Caco-2 (cell line): Measurements from ENCODE around the gene FYTTD1. TPM values are rescaled to one million over a fixed set of nuclear protein-coding genes. Genes with fewer than 3 reads are reported as not detected.

Experiments
- Bru-seq: library from RNA; stranded (reverse); fragments of 400-500 nt; gene quantifications from one replicate; lab custom pipeline; 2021; lab: Mats Ljungman, UMichigan
- BruChase-seq, 2 experiments: library from RNA; stranded (reverse); fragments of 400-500 nt; gene quantifications; one replicate each; lab custom pipeline; 2021; lab: Mats Ljungman, UMichigan
- BruUV-seq: library from RNA; stranded (reverse); fragments of 400-500 nt; replicated peaks from 2 replicates; lab custom pipeline; 2021; lab: Mats Ljungman, UMichigan
- CTCF ChIA-PET: fragments of 300-600 bp; sonication (Branson Sonifier 250); formaldehyde crosslinking; loops from one replicate; lab custom pipeline; 2022; ENCODE audit warnings: antibody characterized with exemption; lab: Charles Lee
- POLR2A ChIA-PET: fragments of 300-600 bp; sonication (Branson Sonifier 250); formaldehyde crosslinking; loops from one replicate; lab custom pipeline; 2022; ENCODE audit warnings: antibody characterized with exemption; lab: Charles Lee
- DNase-seq, 2 experiments: peaks; one replicate each; pipeline versions ENCODE4 v3.0.0 to v3.0.0-alpha.2; 2020 to 2022
- H3K27me3 ChIP-seq: replicated peaks from 2 replicates; pipeline ENCODE4 v1.6.0; 2011; ENCODE audit warnings: low read length; ENCODE audit not compliant: control insufficient read depth, insufficient read depth
- H3K36me3 ChIP-seq: 2 replicates; pipeline ENCODE4 v1.5.1; 2011; ENCODE audit warnings: low read length; ENCODE audit not compliant: control insufficient read depth, insufficient read depth
- H3K4me1 ChIP-seq: fragments of 250-450 bp; sonication (Bioruptor Pico); 2 replicates; pipeline ENCODE4 v1.5.1; 2020; ENCODE audit warnings: mild to moderate bottlenecking
- H3K4me3 ChIP-seq: 2 replicates; pipeline ENCODE4 v1.5.1; 2011; ENCODE audit warnings: low read depth, mild to moderate bottlenecking, control low read depth, low read length
- H3K9me3 ChIP-seq: fragments of 250-450 bp; sonication (Bioruptor Pico); 2 replicates; pipeline ENCODE4 v1.5.1; 2020; ENCODE audit warnings: mild to moderate bottlenecking, moderate library complexity
- H3K27ac Mint-ChIP-seq: one replicate; pipeline ENCODE4 v1.8.0; 2022; ENCODE audit warnings: mixed read lengths; ENCODE audit not compliant: unreplicated experiment
- H3K27me3 Mint-ChIP-seq: one replicate; pipeline ENCODE4 v1.8.0; 2022; ENCODE audit warnings: mixed read lengths; ENCODE audit not compliant: insufficient read depth, unreplicated experiment
- H3K36me3 Mint-ChIP-seq: one replicate; pipeline ENCODE4 v1.8.0; 2022; ENCODE audit warnings: mild to moderate bottlenecking, mixed read lengths; ENCODE audit not compliant: insufficient read depth, unreplicated experiment
- H3K4me1 Mint-ChIP-seq: one replicate; pipeline ENCODE4 v1.8.0; 2022; ENCODE audit warnings: low read depth, mixed read lengths; ENCODE audit not compliant: unreplicated experiment
- H3K4me3 Mint-ChIP-seq: one replicate; pipeline ENCODE4 v1.8.0; 2022; ENCODE audit warnings: mild to moderate bottlenecking, moderate library complexity, mixed read lengths; ENCODE audit not compliant: unreplicated experiment
- H3K9me3 Mint-ChIP-seq: one replicate; pipeline ENCODE4 v1.8.0; 2022; ENCODE audit warnings: mixed read lengths; ENCODE audit not compliant: unreplicated experiment
- CTCF ChIP-seq, 2 experiments: fragments of 200-600 bp in 1 of 2; IDR thresholded peaks; 1 replicate in 1 of 2; 2 replicates in 1 of 2; pipeline versions ENCODE4 v1.5.1 to v1.8.0; 2011 to 2022; ENCODE audit warnings: antibody characterized with exemption in 1 of 2, control low read depth in 1 of 2, inconsistent platforms in 1 of 2, low read depth in 1 of 2, low read length in 1 of 2, mild to moderate bottlenecking in 1 of 2, moderate library complexity in 1 of 2; ENCODE audit not compliant: insufficient read depth in 1 of 2, severe bottlenecking in 1 of 2, unreplicated experiment in 1 of 2
- intact Hi-C: fragments of 100-400 bp; cut with micrococcal nuclease; formaldehyde crosslinking; loops from one replicate; pipeline ENCODE4 v1.10.0; 2022; ENCODE audit not compliant: unreplicated experiment
- long read RNA-seq: library from polyadenylated mRNA; stranded (forward); transcript quantifications from one replicate; pipeline ENCODE4 v2.0.0, GENCODE V29; 2022
- total RNA-seq: library from RNA; stranded (reverse); gene quantifications from 2 replicates; pipeline ENCODE4 v1.2.3, GENCODE V29; 2022

FYTTD1 gene
- 39.5 and 41.6 TPM in 2 replicates for total RNA-seq
- Bru-seq, nascent RNA: percentile 67 among the genes with signal in this experiment
- percentile 81 among the genes with signal in this experiment for BruChase-seq, experiment 1, labeled RNA remaining after a 2-hour chase
- percentile 91 among the genes with signal in this experiment for BruChase-seq, experiment 2, labeled RNA remaining after a 6-hour chase
- long read RNA-seq, full-length matches to known transcripts: 79 of 96 reads
- long read RNA-seq, partial matches to known transcripts: 8 of 96 reads
- long read RNA-seq, other reads (novel, unspliced or antisense): 9 of 96 reads

GRCh38 chr3:197749601-197750395 is at the start of gene FYTTD1:
Gene FYTTD1, plus strand, starts transcription at chr3:197749883. Its CDS starts 89 bp downstream, at chr3:197749972.
- ChIA-PET POLR2A (interaction anchor here (0.7 kb wide), 1 partner anchor 234 kb away, joined by 3 read pairs; no protein-coding TSS in a partner anchor), CTCF (interaction anchor here (0.6 to 1.2 kb wide), 3 partner anchors 14 to 71 kb away, joined by 4 to 8 read pairs (median 4); no protein-coding TSS in a partner anchor)
- Mint-ChIP-seq H3K4me3 (peak within 1 kb of the TSS; percentile 91), H3K27me3 (no peaks in the 10 kb centered on the region), H3K27ac (peak within 1 kb of the TSS; percentile 94), H3K9me3 (no peaks in the 10 kb centered on the region), H3K36me3 (no peaks in the 10 kb centered on the region), H3K4me1 (peaks cover 3% of the 10 kb centered on the region)
- peaks cover 13% of the 10 kb centered on the region for H3K4me1 ChIP-seq
- H3K9me3 ChIP-seq: no peaks in the 10 kb centered on the region
- H3K4me3 ChIP-seq: peak within 1 kb of the TSS; percentile 85
- no TSS peak for BruUV-seq
- H3K27me3 ChIP-seq: no peaks in the 10 kb centered on the region
- DNase-seq: peak; percentile 86 to 90
- no peaks in the 10 kb centered on the region for H3K36me3 ChIP-seq
- intact Hi-C loops: no loop called here
- TF ChIP-seq CTCF (IDR thresholded peaks at IDR 0.05; ENCODE audit: insufficient read depth in 1 of 2, low read depth in 1 of 2, low read length in 1 of 2, severe bottlenecking in 1 of 2, unreplicated experiment in 1 of 2): peak in 1 of 2 experiments; percentile 36

GRCh38 chr3:197700095-197700494 is 49.6 kb upstream of the FYTTD1 start:
- Histone ChIP-seq H3K9me3 (no peaks in the 10 kb centered on the region), H3K27me3 (no peaks in the 10 kb centered on the region), H3K4me1 (no peaks in the 10 kb centered on the region), H3K36me3 (no peaks in the 10 kb centered on the region), H3K4me3 (no peak overlapping the region)
- DNase-seq: no peak
- no peak overlapping the region for H3K27ac Mint-ChIP-seq
- H3K4me1 Mint-ChIP-seq: no peaks in the 10 kb centered on the region
- POLR2A ChIA-PET: no interaction called here
- CTCF ChIA-PET: no interaction called here
- H3K36me3 Mint-ChIP-seq: peaks cover 17% of the 10 kb centered on the region
- intact Hi-C loops: no loop called here
- no peak overlapping the region for H3K4me3 Mint-ChIP-seq
- H3K27me3 Mint-ChIP-seq: no peaks in the 10 kb centered on the region
- no peaks in the 10 kb centered on the region for H3K9me3 Mint-ChIP-seq
- TF ChIP-seq CTCF (IDR thresholded peaks at IDR 0.05; ENCODE audit: insufficient read depth in 1 of 2, low read depth in 1 of 2, low read length in 1 of 2, severe bottlenecking in 1 of 2, unreplicated experiment in 1 of 2): no peak
- BruUV-seq: no TSS peak

- Mint-ChIP-seq H3K27me3 (no peaks in the 10 kb centered on the region), H3K9me3 (no peaks in the 10 kb centered on the region), H3K4me3 (no peak overlapping the region), H3K36me3 (peaks cover 14% of the 10 kb centered on the region), H3K27ac (no peak overlapping the region), H3K4me1 (no peaks in the 10 kb centered on the region)
- intact Hi-C loops: no loop called here
- POLR2A ChIA-PET: no interaction called here
- Histone ChIP-seq H3K4me1 (no peaks in the 10 kb centered on the region), H3K4me3 (no peak overlapping the region), H3K9me3 (no peaks in the 10 kb centered on the region), H3K27me3 (no peaks in the 10 kb centered on the region), H3K36me3 (no peaks in the 10 kb centered on the region)
- no peak for DNase-seq
- no peak for TF ChIP-seq CTCF (IDR thresholded peaks at IDR 0.05; ENCODE audit: insufficient read depth in 1 of 2, low read depth in 1 of 2, low read length in 1 of 2, severe bottlenecking in 1 of 2, unreplicated experiment in 1 of 2)
- CTCF ChIA-PET: no interaction called here
- no TSS peak for BruUV-seq
Observed at GRCh38 chr3:197701841-197702240, 47.8 kb upstream of the FYTTD1 start.
